Peyer's patch (tissue), 4 donors: ENCODE results near the gene PHYKPL.

ENCODE experiments used
- CTCF ChIP-seq, 6 experiments: fragments of 450-650 bp in 4 of 6; fragments of 200-600 bp in 2 of 6; sonication (generic) in 1 of 6; IDR thresholded peaks; one replicate each; pipeline ENCODE4 v1.5.1; 2017 to 2019; ENCODE audit warnings: antibody characterized with exemption in 6 of 6, mild to moderate bottlenecking in 3 of 6, moderate library complexity in 1 of 6
- POLR2A ChIP-seq, 2 donors: fragments of 450-650 bp; IDR thresholded peaks; one replicate each; pipeline ENCODE4 v1.5.1; 2017; ENCODE audit warnings: antibody characterized with exemption in 2 of 2, mild to moderate bottlenecking in 2 of 2, moderate library complexity in 2 of 2

GRCh38 chr5:178273665-178274541 lies 41.3 kb upstream of the PHYKPL start:
- TF ChIP-seq CTCF (IDR thresholded peaks at IDR 0.05): no peak
- TF ChIP-seq POLR2A (IDR thresholded peaks at IDR 0.05): no peak
